HG03520 (cell line): ENCODE results near the gene RTP5.
A peak's percentile ranks its signal among the peaks of the same experiment; 100 is the strongest.

Source experiments
- ATAC-seq: cut with Tn5 transposase; IDR thresholded peaks from one replicate; pipeline ENCODE4 v1.9.1; 2021; ENCODE audit warnings: mild to moderate bottlenecking, moderate library complexity; ENCODE audit not compliant: unreplicated experiment

Gene RTP5

DNA sequence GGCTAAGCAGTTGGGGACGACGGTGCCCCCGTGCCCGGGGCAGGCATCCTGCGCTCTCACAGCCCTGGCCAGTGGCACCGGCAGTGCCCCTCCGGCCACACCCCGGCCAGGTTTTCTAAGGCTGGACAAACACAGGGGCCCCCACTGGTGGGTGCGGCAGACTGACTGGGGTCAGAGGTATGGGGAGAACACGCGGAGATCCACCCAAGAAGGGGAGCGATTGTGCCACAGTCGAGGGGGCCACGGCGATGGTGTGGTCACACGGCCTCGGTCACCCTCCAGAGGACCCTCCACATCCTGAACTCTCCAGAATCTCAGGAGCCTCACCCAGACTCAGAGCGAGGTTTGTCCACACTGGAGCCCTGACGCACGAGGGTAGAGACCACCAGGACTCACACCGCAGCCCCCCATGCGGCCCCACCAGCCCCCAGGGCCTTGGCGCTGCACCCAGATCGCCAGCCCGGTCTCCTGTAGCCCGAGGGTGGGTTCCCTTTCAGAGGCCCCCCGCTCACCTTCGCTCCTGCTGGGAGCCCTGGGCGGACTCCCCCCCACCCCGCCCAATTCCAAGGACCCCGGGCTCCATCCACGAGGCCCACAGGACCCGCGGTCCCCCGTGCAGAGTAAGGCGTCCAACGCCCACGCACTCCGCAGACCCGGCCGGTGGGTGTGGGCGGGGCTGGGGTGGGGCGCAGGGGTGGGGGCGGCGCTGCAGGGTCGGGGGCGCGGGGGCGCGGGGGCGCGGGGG is 26.0 kb upstream of the RTP5 start:
- ATAC-seq, result no peak

- peak; percentile 70 for ATAC-seq
Measured at GRCh38 chr2:241844066-241844728, 25.3 kb upstream of the RTP5 start.

DNA sequence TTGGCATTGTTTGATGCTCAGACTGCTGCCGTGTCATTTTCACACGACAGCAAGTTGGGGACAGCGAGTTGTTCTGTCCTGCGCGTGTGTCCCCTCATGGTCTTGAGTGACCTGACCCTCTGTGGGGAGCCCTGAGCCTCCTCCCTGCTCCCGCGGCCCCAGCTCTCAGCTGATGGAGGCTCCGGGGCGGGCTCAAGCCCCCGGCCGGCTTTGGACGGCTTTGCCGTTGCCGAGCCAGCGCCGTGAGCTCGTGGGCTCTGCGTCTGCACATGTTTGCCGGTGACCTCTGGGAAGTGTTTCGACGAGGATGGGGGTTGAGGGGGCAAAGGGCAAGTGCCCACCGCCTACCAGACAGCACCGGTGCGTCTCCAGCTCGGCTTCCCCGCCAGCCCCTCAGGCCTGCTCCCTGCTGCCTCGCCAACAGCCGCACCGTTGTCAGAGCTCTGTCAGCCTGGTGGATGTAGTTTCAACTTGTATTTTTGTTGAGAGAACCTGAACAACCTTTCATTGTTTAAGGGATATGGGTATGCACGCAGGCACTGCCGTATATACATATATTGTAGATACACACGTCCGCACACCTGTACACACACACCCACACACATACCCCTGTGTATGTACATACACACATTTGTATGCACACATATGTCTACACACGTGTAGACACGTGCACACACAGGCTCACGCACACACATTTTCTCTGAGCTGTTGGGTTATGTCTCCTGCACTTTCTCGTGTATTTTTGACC is 24.5 kb upstream of the RTP5 start:
- ATAC-seq, result no peak

- no peak for ATAC-seq
Measured at GRCh38 chr2:241846406-241846805, 23.1 kb upstream of the RTP5 start.

GRCh38 chr2:241848761-241849615 is 20.5 kb upstream of the RTP5 start:
- no peak for ATAC-seq

- ATAC-seq, result no peak
Measured at GRCh38 chr2:241849616-241850543, 19.6 kb upstream of the RTP5 start.

DNA sequence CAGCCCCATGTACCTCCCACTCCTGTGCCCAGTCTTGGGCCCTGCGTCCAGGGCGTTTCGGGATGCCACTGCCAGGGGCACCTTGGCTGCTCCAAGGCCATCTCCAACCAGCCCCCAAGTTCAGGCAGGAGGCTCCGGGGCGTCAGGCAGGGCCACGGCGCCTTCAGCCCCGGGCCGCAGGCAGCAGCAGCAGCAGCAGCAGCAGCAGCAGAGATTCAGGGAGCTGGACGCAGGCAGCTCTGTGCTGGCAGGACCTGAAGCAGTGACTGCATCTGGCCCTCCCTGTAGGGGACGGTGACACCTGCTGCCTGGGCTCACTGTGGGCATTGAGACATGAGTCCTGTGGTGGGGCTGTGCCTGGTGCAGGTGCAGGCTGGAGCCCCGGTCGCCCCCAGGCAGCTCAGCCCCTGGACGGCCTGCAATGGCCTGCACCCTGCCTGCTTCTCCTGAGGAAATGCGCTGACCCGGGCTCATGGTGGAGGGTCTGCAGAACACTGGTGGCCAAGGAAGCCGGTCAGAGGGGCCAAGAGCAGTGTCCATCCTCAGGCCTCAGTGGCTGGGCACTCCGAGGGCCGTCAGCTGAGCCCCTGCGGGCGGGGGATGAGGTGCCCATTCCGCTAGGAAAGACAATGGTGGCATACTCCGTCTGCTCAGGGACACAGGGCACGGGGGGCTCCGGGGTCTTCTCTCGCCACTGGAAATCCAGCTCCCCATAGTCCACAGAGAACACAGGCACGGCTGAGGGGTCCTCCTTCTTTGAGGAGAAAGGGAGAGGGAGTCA is 18.8 kb upstream of the RTP5 start:
- ATAC-seq, result no peak

DNA sequence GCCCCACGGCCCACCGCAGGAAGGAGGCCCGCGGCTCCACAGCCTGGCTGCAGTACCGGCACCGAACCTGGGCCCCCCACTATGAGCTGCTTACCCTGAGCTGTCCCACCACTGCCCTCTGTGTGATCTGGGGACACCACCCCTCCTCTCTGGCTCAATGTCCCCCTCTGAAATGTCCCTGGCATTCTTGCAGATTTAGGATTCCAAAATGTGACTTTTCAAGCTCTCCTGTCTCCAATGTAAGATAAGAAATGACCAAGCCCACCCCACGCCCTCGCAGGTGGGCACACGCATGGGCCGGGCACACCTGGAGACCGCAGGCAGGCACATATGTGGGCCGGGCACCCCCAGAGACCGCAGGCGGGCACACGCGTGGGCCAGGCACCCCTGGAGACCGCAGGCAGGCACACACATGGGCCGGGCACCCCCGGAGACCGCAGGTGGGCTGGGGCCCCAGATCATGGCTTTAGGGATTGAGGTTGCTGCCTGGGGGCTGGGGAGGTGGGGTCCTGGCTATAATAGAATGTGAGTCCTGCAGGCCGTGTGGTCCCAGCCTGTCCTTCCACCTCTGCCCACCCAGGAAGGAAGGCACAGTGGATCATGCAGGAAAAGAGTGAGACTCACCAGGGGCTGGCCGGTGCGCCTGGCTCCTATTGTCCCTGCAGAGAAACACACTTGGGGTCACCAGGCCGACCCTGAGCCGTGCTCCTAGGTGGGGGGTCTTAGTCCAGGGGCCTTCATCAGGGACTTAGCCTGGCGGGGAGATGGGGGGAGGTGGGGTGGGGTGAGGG is 18.0 kb upstream of the RTP5 start:
- no peak for ATAC-seq

DNA sequence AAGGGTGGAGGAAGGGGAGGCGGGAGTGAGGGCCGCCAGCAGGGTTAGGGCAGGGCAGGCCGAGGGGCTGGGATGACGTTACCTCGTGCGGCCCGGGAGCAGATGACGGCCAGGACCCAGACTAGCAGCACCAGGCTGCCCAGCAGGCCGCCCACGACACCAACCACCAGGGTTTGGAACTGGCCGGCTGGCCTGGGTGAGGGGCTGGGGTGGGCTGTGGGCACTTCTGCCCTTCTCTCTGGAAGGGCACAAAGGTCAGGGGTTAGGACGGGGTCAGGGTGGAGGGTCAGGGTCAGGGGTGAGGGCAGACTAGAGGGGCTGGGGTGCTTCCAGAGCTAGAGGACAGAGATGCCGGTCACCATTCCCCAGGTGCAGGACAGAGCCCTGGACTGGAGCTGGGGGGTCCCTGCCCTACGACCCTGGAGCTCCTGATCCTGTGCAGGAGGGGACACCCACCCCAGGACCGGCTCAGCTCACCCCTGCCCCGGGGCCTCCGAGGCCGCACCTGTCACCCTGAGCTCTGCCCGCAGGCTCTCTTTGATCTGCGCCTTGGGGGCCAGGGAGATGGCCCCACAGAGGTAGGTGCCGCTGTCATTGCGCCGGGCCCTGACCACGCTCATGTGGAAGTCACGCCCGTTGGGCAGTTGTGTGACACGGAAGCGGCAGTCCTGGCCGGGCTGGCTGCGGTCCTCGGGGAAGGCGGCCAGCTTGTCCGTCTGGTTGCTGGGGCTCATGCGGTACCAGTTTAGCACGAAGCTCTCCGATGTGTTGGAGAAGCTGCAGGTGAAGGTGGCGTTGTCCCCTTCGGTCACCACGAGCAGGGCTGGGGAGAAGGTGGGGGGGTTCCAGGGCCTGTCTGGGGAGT is 17.2 kb upstream of the RTP5 start:
- no peak for ATAC-seq

DNA sequence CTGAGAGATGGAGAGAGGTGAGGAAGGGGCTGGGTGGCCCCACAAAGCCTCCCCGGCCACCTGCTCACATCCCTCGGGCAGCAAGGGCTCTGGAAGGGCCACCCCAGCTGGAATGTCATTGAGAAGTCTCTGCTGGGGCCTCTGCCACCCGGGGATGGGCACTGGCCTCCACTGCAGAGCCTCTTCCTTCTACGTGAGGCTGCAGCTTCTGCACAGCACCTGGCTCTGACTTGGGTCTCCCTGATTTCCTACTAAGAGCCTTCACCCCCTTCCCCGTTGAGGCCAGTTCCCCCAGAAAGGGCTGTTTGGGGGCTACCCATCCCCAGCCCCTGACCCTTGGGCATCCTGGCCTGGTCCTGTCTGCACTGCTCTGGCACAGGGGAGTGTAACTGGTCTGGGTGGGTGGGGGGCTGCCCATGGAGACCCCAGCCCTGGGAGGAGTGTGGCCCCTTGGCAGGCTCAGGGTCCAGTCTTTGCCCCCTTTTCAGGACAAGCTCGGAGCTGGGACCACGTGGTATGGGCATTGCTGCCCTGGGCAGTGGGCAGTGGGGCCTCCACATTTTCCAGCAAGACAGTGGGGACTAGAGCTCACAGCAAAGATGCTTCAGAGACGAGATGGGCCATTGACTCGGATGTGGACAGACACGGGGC is 16.4 kb upstream of the RTP5 start:
- no peak for ATAC-seq

- ATAC-seq, result no peak
Measured at GRCh38 chr2:241853651-241854341, 15.7 kb upstream of the RTP5 start.

GRCh38 chr2:241854342-241855244 is 14.9 kb upstream of the RTP5 start:
- ATAC-seq, result no peak

DNA sequence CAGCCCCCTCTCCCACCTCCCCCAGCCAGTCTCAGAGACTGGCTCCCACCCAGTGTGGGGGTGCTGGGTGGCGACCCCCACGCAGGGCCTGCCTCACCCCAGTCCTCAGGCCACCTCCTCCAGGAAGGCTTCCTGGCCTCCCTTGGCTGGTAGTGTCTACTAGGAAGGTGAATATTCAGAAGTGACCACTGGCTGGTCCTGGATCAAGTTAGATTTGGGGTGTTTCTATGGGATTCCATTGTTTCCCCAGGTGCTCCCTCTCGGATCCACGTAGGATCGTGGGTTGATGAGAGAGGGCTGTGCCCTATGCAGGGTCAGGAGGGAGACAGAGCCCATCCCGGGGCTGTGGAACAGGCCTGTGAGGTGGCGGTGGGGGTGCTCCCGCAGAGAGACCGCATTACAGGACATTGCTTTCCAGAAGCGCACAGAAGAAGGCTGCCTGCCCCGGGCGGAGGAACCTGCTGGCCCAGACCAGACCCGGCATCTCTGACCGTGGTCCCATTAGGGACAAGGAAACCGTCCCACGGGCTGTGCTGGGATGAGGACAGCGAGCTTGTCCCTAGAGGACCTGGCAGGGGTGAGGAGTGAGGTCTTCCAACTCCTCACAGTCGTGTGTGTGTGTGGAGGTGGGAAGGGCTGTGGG is 14.2 kb upstream of the RTP5 start:
- no peak for ATAC-seq

- no peak for ATAC-seq
Measured at GRCh38 chr2:241855888-241856422, 13.6 kb upstream of the RTP5 start.
